ENCODE measurements around the gene INKA2.

Gene INKA2

GRCh38 chr1:111734426-111734825 is 4.8 kb downstream of the INKA2 start:
- FAIRE-seq = no peak
- DNase-seq (ENCODE audit: insufficient read length, low spot score) = no peak
- no peak for TF ChIP-seq PAX5 (IDR thresholded peaks at IDR 0.05; ENCODE audit: insufficient read depth, low read length, severe bottlenecking)
- no peak for TF ChIP-seq TAF1 (IDR thresholded peaks at IDR 0.05; ENCODE audit: low read depth, low read length)
- no peak for TF ChIP-seq POU2F2 (IDR thresholded peaks at IDR 0.05; ENCODE audit: low read depth, low read length)
- TF ChIP-seq POLR2A (IDR thresholded peaks at IDR 0.05; ENCODE audit: low read depth, low read length) = no peak
- no peak for TF ChIP-seq SPI1 (IDR thresholded peaks at IDR 0.05; ENCODE audit: low read depth, low read length)
- TF ChIP-seq POLR2AphosphoS5 (IDR thresholded peaks at IDR 0.05; ENCODE audit: low read depth, low read length) = no peak

- DNase-seq (ENCODE audit: insufficient read length, low spot score) (no peak), FAIRE-seq (no peak)
- no peak for TF ChIP-seq POLR2A (IDR thresholded peaks at IDR 0.05; ENCODE audit: low read depth, low read length)
- no peak for TF ChIP-seq PAX5 (IDR thresholded peaks at IDR 0.05; ENCODE audit: insufficient read depth, low read length, severe bottlenecking)
- no peak for TF ChIP-seq POU2F2 (IDR thresholded peaks at IDR 0.05; ENCODE audit: low read depth, low read length)
- TF ChIP-seq TAF1 (IDR thresholded peaks at IDR 0.05; ENCODE audit: low read depth, low read length) = no peak
- no peak for TF ChIP-seq POLR2AphosphoS5 (IDR thresholded peaks at IDR 0.05; ENCODE audit: low read depth, low read length)
- no peak for TF ChIP-seq SPI1 (IDR thresholded peaks at IDR 0.05; ENCODE audit: low read depth, low read length)
These were observed 5.2 kb downstream of the INKA2 start for GRCh38 chr1:111733992-111734341.

- no peak for TF ChIP-seq SPI1 (IDR thresholded peaks at IDR 0.05; ENCODE audit: low read depth, low read length)
- TF ChIP-seq POU2F2 (IDR thresholded peaks at IDR 0.05; ENCODE audit: low read depth, low read length) = no peak
- no peak for TF ChIP-seq POLR2AphosphoS5 (IDR thresholded peaks at IDR 0.05; ENCODE audit: low read depth, low read length)
- TF ChIP-seq POLR2A (IDR thresholded peaks at IDR 0.05; ENCODE audit: low read depth, low read length) = no peak
- no peak for TF ChIP-seq PAX5 (IDR thresholded peaks at IDR 0.05; ENCODE audit: insufficient read depth, low read length, severe bottlenecking)
- TF ChIP-seq TAF1 (IDR thresholded peaks at IDR 0.05; ENCODE audit: low read depth, low read length) = no peak
- no peak for DNase-seq (ENCODE audit: insufficient read length, low spot score)
- no peak for FAIRE-seq
These were observed 5.8 kb downstream of the INKA2 start for GRCh38 chr1:111733183-111733991.

- FAIRE-seq = no peak
- TF ChIP-seq POU2F2 (IDR thresholded peaks at IDR 0.05; ENCODE audit: low read depth, low read length) (no peak), TAF1 (IDR thresholded peaks at IDR 0.05; ENCODE audit: low read depth, low read length) (no peak), PAX5 (IDR thresholded peaks at IDR 0.05; ENCODE audit: insufficient read depth, low read length, severe bottlenecking) (no peak)
- no peak for DNase-seq (ENCODE audit: insufficient read length, low spot score)
These were observed 6.5 kb downstream of the INKA2 start for GRCh38 chr1:111732718-111733117.

- DNase-seq (ENCODE audit: insufficient read length, low spot score) (no peak), FAIRE-seq (no peak)
- no peak for TF ChIP-seq PAX5 (IDR thresholded peaks at IDR 0.05; ENCODE audit: insufficient read depth, low read length, severe bottlenecking)
- TF ChIP-seq SPI1 (IDR thresholded peaks at IDR 0.05; ENCODE audit: low read depth, low read length) = no peak
- TF ChIP-seq POLR2AphosphoS5 (IDR thresholded peaks at IDR 0.05; ENCODE audit: low read depth, low read length) = no peak
- TF ChIP-seq TAF1 (IDR thresholded peaks at IDR 0.05; ENCODE audit: low read depth, low read length) = no peak
- TF ChIP-seq POU2F2 (IDR thresholded peaks at IDR 0.05; ENCODE audit: low read depth, low read length) = no peak
- no peak for TF ChIP-seq POLR2A (IDR thresholded peaks at IDR 0.05; ENCODE audit: low read depth, low read length)
These were observed 7.2 kb downstream of the INKA2 start for GRCh38 chr1:111731956-111732355.

- no peak for FAIRE-seq
- no peak for TF ChIP-seq POLR2A (IDR thresholded peaks at IDR 0.05; ENCODE audit: low read depth, low read length)
- no peak for TF ChIP-seq SPI1 (IDR thresholded peaks at IDR 0.05; ENCODE audit: low read depth, low read length)
- TF ChIP-seq POLR2AphosphoS5 (IDR thresholded peaks at IDR 0.05; ENCODE audit: low read depth, low read length) = no peak
- TF ChIP-seq TAF1 (IDR thresholded peaks at IDR 0.05; ENCODE audit: low read depth, low read length) = no peak
- no peak for TF ChIP-seq PAX5 (IDR thresholded peaks at IDR 0.05; ENCODE audit: insufficient read depth, low read length, severe bottlenecking)
- no peak for TF ChIP-seq POU2F2 (IDR thresholded peaks at IDR 0.05; ENCODE audit: low read depth, low read length)
- no peak for DNase-seq (ENCODE audit: insufficient read length, low spot score)
These were observed 8.5 kb downstream of the INKA2 start for GRCh38 chr1:111730706-111731105.

- TF ChIP-seq POU2F2 (IDR thresholded peaks at IDR 0.05; ENCODE audit: low read depth, low read length) = no peak
- no peak for TF ChIP-seq SPI1 (IDR thresholded peaks at IDR 0.05; ENCODE audit: low read depth, low read length)
- TF ChIP-seq POLR2A (IDR thresholded peaks at IDR 0.05; ENCODE audit: low read depth, low read length) = no peak
- no peak for TF ChIP-seq TAF1 (IDR thresholded peaks at IDR 0.05; ENCODE audit: low read depth, low read length)
- TF ChIP-seq POLR2AphosphoS5 (IDR thresholded peaks at IDR 0.05; ENCODE audit: low read depth, low read length) = no peak
- no peak for TF ChIP-seq PAX5 (IDR thresholded peaks at IDR 0.05; ENCODE audit: insufficient read depth, low read length, severe bottlenecking)
- FAIRE-seq (no peak), DNase-seq (ENCODE audit: insufficient read length, low spot score) (no peak)
These were observed 9.1 kb downstream of the INKA2 start for GRCh38 chr1:111729946-111730681.

- FAIRE-seq = no peak
- no peak for TF ChIP-seq POLR2AphosphoS5 (IDR thresholded peaks at IDR 0.05; ENCODE audit: low read depth, low read length)
- TF ChIP-seq POU2F2 (IDR thresholded peaks at IDR 0.05; ENCODE audit: low read depth, low read length) = no peak
- no peak for TF ChIP-seq PAX5 (IDR thresholded peaks at IDR 0.05; ENCODE audit: insufficient read depth, low read length, severe bottlenecking)
- TF ChIP-seq SPI1 (IDR thresholded peaks at IDR 0.05; ENCODE audit: low read depth, low read length) = no peak
- no peak for TF ChIP-seq POLR2A (IDR thresholded peaks at IDR 0.05; ENCODE audit: low read depth, low read length)
- no peak for TF ChIP-seq TAF1 (IDR thresholded peaks at IDR 0.05; ENCODE audit: low read depth, low read length)
- DNase-seq (ENCODE audit: insufficient read length, low spot score) = no peak
These were observed 9.8 kb downstream of the INKA2 start for GRCh38 chr1:111729271-111729921.

GRCh38 chr1:111727056-111727455 is 12.1 kb downstream of the INKA2 start:
- TF ChIP-seq SPI1 (IDR thresholded peaks at IDR 0.05; ENCODE audit: low read depth, low read length) (no peak), POLR2A (IDR thresholded peaks at IDR 0.05; ENCODE audit: low read depth, low read length) (no peak), TAF1 (IDR thresholded peaks at IDR 0.05; ENCODE audit: low read depth, low read length) (no peak), PAX5 (IDR thresholded peaks at IDR 0.05; ENCODE audit: insufficient read depth, low read length, severe bottlenecking) (no peak), POU2F2 (IDR thresholded peaks at IDR 0.05; ENCODE audit: low read depth, low read length) (no peak)
- no peak for FAIRE-seq
- no peak for DNase-seq (ENCODE audit: insufficient read length, low spot score)
